ENCODE data around the gene UTP15. TPM values are rescaled to one million over a fixed set of nuclear protein-coding genes. Genes with fewer than 3 reads are reported as not detected.

Gene UTP15
- total RNA-seq, 1 experiment from 2014 or later = 38.8 TPM

DNA sequence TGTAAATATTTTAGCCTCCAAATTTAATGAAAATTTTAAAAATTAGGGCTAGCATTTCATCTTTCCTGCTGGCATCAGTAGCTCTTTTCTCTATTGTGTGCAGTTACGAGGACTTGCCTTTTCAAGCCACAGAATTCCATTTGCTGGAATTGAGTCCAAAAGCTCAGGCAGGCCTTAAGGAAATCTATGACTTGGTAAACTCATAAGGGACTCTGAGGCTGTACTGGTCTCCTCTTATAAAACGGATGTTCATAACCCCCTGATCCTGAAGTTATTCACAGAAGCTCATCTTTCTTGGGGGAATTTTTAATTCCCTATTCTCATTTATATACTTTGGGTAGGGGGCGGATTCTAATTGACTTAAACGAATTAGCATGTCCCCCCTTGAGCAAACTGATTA is 23.5 kb upstream of the UTP15 start:
- no peaks in the 10 kb centered on the region for H3K27me3 ChIP-seq (ENCODE audit: control insufficient read depth, insufficient read depth, low read length)
- ChIA-PET CTCF (no interaction called here), POLR2A (interaction anchor here (0.7 kb wide), 1 partner anchor 475 kb away, joined by 4 read pairs; no protein-coding TSS in a partner anchor)
- DNase-seq (ENCODE audit: low read depth, low spot score) (no peak), ATAC-seq (no peak)
- H3K4me3 ChIP-seq (ENCODE audit: low read depth in 2 of 2, low read length in 2 of 2) = no peak overlapping the region
- H3K4me1 ChIP-seq (ENCODE audit: control insufficient read depth, insufficient read depth, low read length) = peaks cover 10% of the 10 kb centered on the region
- H3K9me3 ChIP-seq (ENCODE audit: control insufficient read depth, insufficient read depth, low read depth, low read length) = no peaks in the 10 kb centered on the region
- in situ Hi-C loops (cut with HindIII; ENCODE audit: low pct_unique_long_range_greater_than_20kb, low sequenced_read_pairs) = no loop called here
- no peak for TF ChIP-seq POLR2AphosphoS5 (IDR thresholded peaks at IDR 0.05; ENCODE audit: low read depth, low read length)
- no peak for TF ChIP-seq TCF7L2 (IDR thresholded peaks at IDR 0.05; ENCODE audit: low read depth, low read length)
- TF ChIP-seq, protein P1, sequence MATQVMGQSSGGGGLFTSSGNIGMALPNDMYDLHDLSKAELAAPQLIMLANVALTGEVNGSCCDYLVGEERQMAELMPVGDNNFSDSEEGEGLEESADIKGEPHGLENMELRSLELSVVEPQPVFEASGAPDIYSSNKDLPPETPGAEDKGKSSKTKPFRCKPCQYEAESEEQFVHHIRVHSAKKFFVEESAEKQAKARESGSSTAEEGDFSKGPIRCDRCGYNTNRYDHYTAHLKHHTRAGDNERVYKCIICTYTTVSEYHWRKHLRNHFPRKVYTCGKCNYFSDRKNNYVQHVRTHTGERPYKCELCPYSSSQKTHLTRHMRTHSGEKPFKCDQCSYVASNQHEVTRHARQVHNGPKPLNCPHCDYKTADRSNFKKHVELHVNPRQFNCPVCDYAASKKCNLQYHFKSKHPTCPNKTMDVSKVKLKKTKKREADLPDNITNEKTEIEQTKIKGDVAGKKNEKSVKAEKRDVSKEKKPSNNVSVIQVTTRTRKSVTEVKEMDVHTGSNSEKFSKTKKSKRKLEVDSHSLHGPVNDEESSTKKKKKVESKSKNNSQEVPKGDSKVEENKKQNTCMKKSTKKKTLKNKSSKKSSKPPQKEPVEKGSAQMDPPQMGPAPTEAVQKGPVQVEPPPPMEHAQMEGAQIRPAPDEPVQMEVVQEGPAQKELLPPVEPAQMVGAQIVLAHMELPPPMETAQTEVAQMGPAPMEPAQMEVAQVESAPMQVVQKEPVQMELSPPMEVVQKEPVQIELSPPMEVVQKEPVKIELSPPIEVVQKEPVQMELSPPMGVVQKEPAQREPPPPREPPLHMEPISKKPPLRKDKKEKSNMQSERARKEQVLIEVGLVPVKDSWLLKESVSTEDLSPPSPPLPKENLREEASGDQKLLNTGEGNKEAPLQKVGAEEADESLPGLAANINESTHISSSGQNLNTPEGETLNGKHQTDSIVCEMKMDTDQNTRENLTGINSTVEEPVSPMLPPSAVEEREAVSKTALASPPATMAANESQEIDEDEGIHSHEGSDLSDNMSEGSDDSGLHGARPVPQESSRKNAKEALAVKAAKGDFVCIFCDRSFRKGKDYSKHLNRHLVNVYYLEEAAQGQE (IDR thresholded peaks at IDR 0.05; ENCODE audit: insufficient read depth in 1 of 2, low read depth in 2 of 2, low read length in 1 of 2) = no peak
- TF ChIP-seq, protein P2, sequence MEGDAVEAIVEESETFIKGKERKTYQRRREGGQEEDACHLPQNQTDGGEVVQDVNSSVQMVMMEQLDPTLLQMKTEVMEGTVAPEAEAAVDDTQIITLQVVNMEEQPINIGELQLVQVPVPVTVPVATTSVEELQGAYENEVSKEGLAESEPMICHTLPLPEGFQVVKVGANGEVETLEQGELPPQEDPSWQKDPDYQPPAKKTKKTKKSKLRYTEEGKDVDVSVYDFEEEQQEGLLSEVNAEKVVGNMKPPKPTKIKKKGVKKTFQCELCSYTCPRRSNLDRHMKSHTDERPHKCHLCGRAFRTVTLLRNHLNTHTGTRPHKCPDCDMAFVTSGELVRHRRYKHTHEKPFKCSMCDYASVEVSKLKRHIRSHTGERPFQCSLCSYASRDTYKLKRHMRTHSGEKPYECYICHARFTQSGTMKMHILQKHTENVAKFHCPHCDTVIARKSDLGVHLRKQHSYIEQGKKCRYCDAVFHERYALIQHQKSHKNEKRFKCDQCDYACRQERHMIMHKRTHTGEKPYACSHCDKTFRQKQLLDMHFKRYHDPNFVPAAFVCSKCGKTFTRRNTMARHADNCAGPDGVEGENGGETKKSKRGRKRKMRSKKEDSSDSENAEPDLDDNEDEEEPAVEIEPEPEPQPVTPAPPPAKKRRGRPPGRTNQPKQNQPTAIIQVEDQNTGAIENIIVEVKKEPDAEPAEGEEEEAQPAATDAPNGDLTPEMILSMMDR (IDR thresholded peaks at IDR 0.05) = no peak
- TF ChIP-seq SIN3A (IDR thresholded peaks at IDR 0.05; ENCODE audit: borderline replicate concordance, insufficient read depth, low read depth, low read length) = no peak
- no peaks in the 10 kb centered on the region for H3K36me3 ChIP-seq (ENCODE audit: control insufficient read depth, insufficient read depth, low read length)
- no peak overlapping the region for H3K27ac ChIP-seq (ENCODE audit: low read length)
- no TSS peak for BruUV-seq (replicated peaks)
- intact Hi-C loops (cut with micrococcal nuclease; ENCODE audit: unreplicated experiment) = no loop called here

DNA sequence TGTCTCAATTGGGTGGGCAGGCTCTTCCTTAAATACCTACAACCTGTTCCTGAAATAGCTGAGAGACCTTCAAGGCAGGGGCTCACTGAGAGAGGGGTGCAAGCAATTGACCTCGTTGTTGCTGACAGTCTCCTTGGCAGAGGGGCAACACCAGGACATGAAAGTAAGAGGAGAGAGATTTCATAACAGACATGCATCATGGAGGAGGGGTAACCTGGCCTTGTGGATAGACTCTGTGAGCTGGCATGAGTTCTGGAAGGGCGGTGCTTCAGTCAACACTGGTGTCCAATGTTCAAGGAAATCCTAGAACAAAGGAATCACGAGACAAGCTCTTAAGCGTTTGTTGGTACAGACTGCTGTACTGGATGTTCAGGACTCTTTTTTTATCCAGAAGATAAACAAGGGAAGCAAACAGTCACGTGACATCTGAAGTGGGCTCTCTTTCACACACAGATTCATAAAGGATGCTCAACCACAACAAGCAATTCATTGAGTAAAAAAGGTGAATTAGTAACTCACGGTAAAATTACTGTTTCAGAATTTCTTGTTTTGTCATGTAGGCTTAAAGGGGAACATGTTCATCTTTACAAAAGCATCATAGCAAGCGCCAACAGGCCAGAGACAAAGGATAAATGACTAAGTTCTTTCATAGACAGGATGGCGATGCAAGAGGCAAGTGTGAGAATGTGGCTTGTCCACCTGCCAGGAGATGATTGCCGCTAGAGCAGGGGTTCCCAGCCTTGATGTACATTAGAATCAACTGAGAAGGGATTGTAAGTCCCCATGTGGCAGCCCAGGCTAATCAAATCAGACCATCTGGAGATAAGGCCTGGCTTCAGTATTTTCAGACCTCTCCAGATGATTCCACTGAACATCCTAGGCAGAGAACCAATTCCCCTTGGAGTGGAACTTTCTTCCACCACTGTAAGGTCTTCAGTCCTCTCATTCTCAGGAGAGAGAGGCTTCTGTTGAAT is 20.8 kb upstream of the UTP15 start:
- no TSS peak for BruUV-seq (replicated peaks)
- POLR2A ChIA-PET = no interaction called here
- in situ Hi-C loops (cut with HindIII; ENCODE audit: low pct_unique_long_range_greater_than_20kb, low sequenced_read_pairs) (no loop called here), intact Hi-C loops (cut with micrococcal nuclease; ENCODE audit: unreplicated experiment) (no loop called here)
- no peak overlapping the region for H3K4me3 ChIP-seq (ENCODE audit: low read depth in 2 of 2, low read length in 2 of 2)
- CTCF ChIA-PET = no interaction called here
- no peak for DNase-seq (ENCODE audit: low read depth, low spot score)
- no peaks in the 10 kb centered on the region for H3K27me3 ChIP-seq (ENCODE audit: control insufficient read depth, insufficient read depth, low read length)
- no peak for ATAC-seq
- TF ChIP-seq SIN3A (IDR thresholded peaks at IDR 0.05; ENCODE audit: borderline replicate concordance, insufficient read depth, low read depth, low read length) (no peak), POLR2AphosphoS5 (IDR thresholded peaks at IDR 0.05; ENCODE audit: low read depth, low read length) (no peak), TCF7L2 (IDR thresholded peaks at IDR 0.05; ENCODE audit: low read depth, low read length) (no peak)
- TF ChIP-seq, protein P1 (IDR thresholded peaks at IDR 0.05; ENCODE audit: insufficient read depth in 1 of 2, low read depth in 2 of 2, low read length in 1 of 2) = no peak
- TF ChIP-seq, protein P2 (IDR thresholded peaks at IDR 0.05) = no peak
- no peaks in the 10 kb centered on the region for H3K9me3 ChIP-seq (ENCODE audit: control insufficient read depth, insufficient read depth, low read depth, low read length)
- H3K36me3 ChIP-seq (ENCODE audit: control insufficient read depth, insufficient read depth, low read length) = no peaks in the 10 kb centered on the region
- peaks cover 10% of the 10 kb centered on the region for H3K4me1 ChIP-seq (ENCODE audit: control insufficient read depth, insufficient read depth, low read length)
- no peak overlapping the region for H3K27ac ChIP-seq (ENCODE audit: low read length)

Measured in Panc1 (cell line).